Measurements from ENCODE around the gene KIFAP3. TPM values are rescaled to one million over a fixed set of nuclear protein-coding genes. Genes with fewer than 3 reads are reported as not detected.

KIFAP3 gene
- total and polyA plus RNA-seq, 2 donors (not counting 1 experiment from before 2014, with no cell fraction given), result 30.2 to 42.9 TPM

GRCh38 chr1:169964206-169964605 lies 110.3 kb downstream of the KIFAP3 start:
- H3K4me3 ChIP-seq (replicated peaks in 1 of 4; ENCODE audit: control extremely low read depth in 1 of 4, insufficient read depth in 1 of 4, low read depth in 3 of 4, low read length in 4 of 4), result no peak overlapping the region
- TF ChIP-seq CTCF (conservative IDR thresholded peaks at IDR 0.05 in 1 of 2, IDR thresholded peaks at IDR 0.05 in 1 of 2; ENCODE audit: low read depth in 1 of 2, low read length in 2 of 2) (no peak), EZH2 (IDR thresholded peaks at IDR 0.05; ENCODE audit: low read length, missing control alignments) (no peak)
- no peaks in the 10 kb centered on the region for H3K36me3 ChIP-seq (ENCODE audit: control insufficient read depth, insufficient read depth, low read length)
- H3K9me3 ChIP-seq (ENCODE audit: control insufficient read depth, insufficient read depth, low read depth, low read length), result no peaks in the 10 kb centered on the region
- H3K9ac ChIP-seq (ENCODE audit: insufficient read depth, low read length), result no peak overlapping the region
- H3K4me1 ChIP-seq (ENCODE audit: control insufficient read depth, extremely low read depth, insufficient read depth, low read length), result no peaks in the 10 kb centered on the region
- H4K20me1 ChIP-seq (ENCODE audit: control insufficient read depth, extremely low read depth, insufficient read depth, low read length), result no peaks in the 10 kb centered on the region
- H2AFZ ChIP-seq (ENCODE audit: low read length), result no peak overlapping the region
- H3K27ac ChIP-seq (ENCODE audit: insufficient read depth, low read length), result no peak overlapping the region
- no peak for DNase-seq (ENCODE audit: low read depth in 2 of 2)
- H3K27me3 ChIP-seq (ENCODE audit: control insufficient read depth, insufficient read depth, low read length), result no peaks in the 10 kb centered on the region
- H3K4me2 ChIP-seq (ENCODE audit: extremely low read depth, insufficient read depth, low read length), result no peak overlapping the region
- H3K79me2 ChIP-seq (ENCODE audit: control insufficient read depth, insufficient read depth, low read length), result no peaks in the 10 kb centered on the region

- H3K4me1 ChIP-seq (ENCODE audit: control insufficient read depth, extremely low read depth, insufficient read depth, low read length), result no peaks in the 10 kb centered on the region
- TF ChIP-seq CTCF (conservative IDR thresholded peaks at IDR 0.05 in 1 of 2, IDR thresholded peaks at IDR 0.05 in 1 of 2; ENCODE audit: low read depth in 1 of 2, low read length in 2 of 2) (no peak), EZH2 (IDR thresholded peaks at IDR 0.05; ENCODE audit: low read length, missing control alignments) (no peak)
- H3K4me2 ChIP-seq (ENCODE audit: extremely low read depth, insufficient read depth, low read length), result no peak overlapping the region
- H3K4me3 ChIP-seq (replicated peaks in 1 of 4; ENCODE audit: control extremely low read depth in 1 of 4, insufficient read depth in 1 of 4, low read depth in 3 of 4, low read length in 4 of 4), result no peak overlapping the region
- H3K27ac ChIP-seq (ENCODE audit: insufficient read depth, low read length), result no peak overlapping the region
- H3K36me3 ChIP-seq (ENCODE audit: control insufficient read depth, insufficient read depth, low read length), result no peaks in the 10 kb centered on the region
- H2AFZ ChIP-seq (ENCODE audit: low read length), result no peak overlapping the region
- peak in 1 of 2 donors; percentile 8 for DNase-seq (ENCODE audit: low read depth in 2 of 2)
- H4K20me1 ChIP-seq (ENCODE audit: control insufficient read depth, extremely low read depth, insufficient read depth, low read length), result no peaks in the 10 kb centered on the region
- H3K9me3 ChIP-seq (ENCODE audit: control insufficient read depth, insufficient read depth, low read depth, low read length), result no peaks in the 10 kb centered on the region
- no peaks in the 10 kb centered on the region for H3K27me3 ChIP-seq (ENCODE audit: control insufficient read depth, insufficient read depth, low read length)
- H3K9ac ChIP-seq (ENCODE audit: insufficient read depth, low read length), result no peak overlapping the region
- H3K79me2 ChIP-seq (ENCODE audit: control insufficient read depth, insufficient read depth, low read length), result no peaks in the 10 kb centered on the region
These were observed 114.8 kb downstream of the KIFAP3 start for GRCh38 chr1:169959686-169960085.

- Histone ChIP-seq H3K27ac (ENCODE audit: insufficient read depth, low read length) (no peak overlapping the region), H4K20me1 (ENCODE audit: control insufficient read depth, extremely low read depth, insufficient read depth, low read length) (no peaks in the 10 kb centered on the region), H3K9ac (ENCODE audit: insufficient read depth, low read length) (no peak overlapping the region), H3K4me1 (ENCODE audit: control insufficient read depth, extremely low read depth, insufficient read depth, low read length) (no peaks in the 10 kb centered on the region), H3K4me3 (replicated peaks in 1 of 4; ENCODE audit: control extremely low read depth in 1 of 4, insufficient read depth in 1 of 4, low read depth in 3 of 4, low read length in 4 of 4) (no peak overlapping the region), H3K79me2 (ENCODE audit: control insufficient read depth, insufficient read depth, low read length) (no peaks in the 10 kb centered on the region), H3K9me3 (ENCODE audit: control insufficient read depth, insufficient read depth, low read depth, low read length) (no peaks in the 10 kb centered on the region), H3K4me2 (ENCODE audit: extremely low read depth, insufficient read depth, low read length) (no peak overlapping the region), H3K36me3 (ENCODE audit: control insufficient read depth, insufficient read depth, low read length) (no peaks in the 10 kb centered on the region), H2AFZ (ENCODE audit: low read length) (no peak overlapping the region), H3K27me3 (ENCODE audit: control insufficient read depth, insufficient read depth, low read length) (no peaks in the 10 kb centered on the region)
- no peak for DNase-seq (ENCODE audit: low read depth in 2 of 2)
- TF ChIP-seq EZH2 (IDR thresholded peaks at IDR 0.05; ENCODE audit: low read length, missing control alignments) (no peak), CTCF (conservative IDR thresholded peaks at IDR 0.05 in 1 of 2, IDR thresholded peaks at IDR 0.05 in 1 of 2; ENCODE audit: low read depth in 1 of 2, low read length in 2 of 2) (no peak)
These were observed 115.5 kb downstream of the KIFAP3 start for GRCh38 chr1:169958987-169959386.
